HEK293 (cell line): ENCODE results near the gene SNTG2.

ENCODE experiments used
- BCL11A ChIP-seq: fragments of 450-650 bp; formaldehyde crosslinking; IDR thresholded peaks from 2 replicates; pipeline ENCODE4 v1.5.1; 2016; ENCODE audit warnings: low read depth, missing biosample characterization, missing genetic modification characterization
- CTCF ChIP-seq: fragments of 450-650 bp; formaldehyde crosslinking; IDR thresholded peaks from 2 replicates; pipeline ENCODE4 v1.5.1; 2016; ENCODE audit warnings: missing biosample characterization, missing genetic modification characterization
- ZNF274 ChIP-seq, 2 experiments: fragments of 200-500 bp in 1 of 2; fragments of 450-650 bp in 1 of 2; sonication (Bioruptor generic) in 1 of 2; formaldehyde crosslinking in 1 of 2; IDR thresholded peaks; 2 replicates each; pipeline versions ENCODE4 v1.5.1 to v1.6.1; 2014 to 2016; ENCODE audit warnings: borderline replicate concordance in 1 of 2, inconsistent platforms in 1 of 2, low read length in 1 of 2, missing biosample characterization in 1 of 2, missing genetic modification characterization in 1 of 2
- ZNF292 ChIP-seq: fragments of 450-650 bp; formaldehyde crosslinking; IDR thresholded peaks from 2 replicates; pipeline ENCODE4 v1.5.1; 2016; ENCODE audit warnings: low read depth, missing biosample characterization, missing genetic modification characterization, borderline replicate concordance
- ZNF510 ChIP-seq: fragments of 450-650 bp; formaldehyde crosslinking; IDR thresholded peaks from 2 replicates; pipeline ENCODE4 v1.5.1; 2018; ENCODE audit warnings: mild to moderate bottlenecking, missing genetic modification characterization, missing biosample characterization; ENCODE audit not compliant: insufficient replicate concordance
- ZNF792 ChIP-seq: fragments of 450-650 bp; formaldehyde crosslinking; IDR thresholded peaks from 2 replicates; pipeline ENCODE4 v1.5.1; 2016; ENCODE audit warnings: missing biosample characterization, missing genetic modification characterization
- TF ChIP-seq, protein P1 (sequence below): fragments of 450-650 bp; formaldehyde crosslinking; IDR thresholded peaks from 2 replicates; pipeline ENCODE4 v1.5.1; 2016; ENCODE audit warnings: missing biosample characterization, missing genetic modification characterization
- TF ChIP-seq, protein P2 (sequence below): fragments of 450-650 bp; formaldehyde crosslinking; IDR thresholded peaks from 2 replicates; pipeline ENCODE4 v1.5.1; 2016; ENCODE audit warnings: missing biosample characterization, missing genetic modification characterization

DNA sequence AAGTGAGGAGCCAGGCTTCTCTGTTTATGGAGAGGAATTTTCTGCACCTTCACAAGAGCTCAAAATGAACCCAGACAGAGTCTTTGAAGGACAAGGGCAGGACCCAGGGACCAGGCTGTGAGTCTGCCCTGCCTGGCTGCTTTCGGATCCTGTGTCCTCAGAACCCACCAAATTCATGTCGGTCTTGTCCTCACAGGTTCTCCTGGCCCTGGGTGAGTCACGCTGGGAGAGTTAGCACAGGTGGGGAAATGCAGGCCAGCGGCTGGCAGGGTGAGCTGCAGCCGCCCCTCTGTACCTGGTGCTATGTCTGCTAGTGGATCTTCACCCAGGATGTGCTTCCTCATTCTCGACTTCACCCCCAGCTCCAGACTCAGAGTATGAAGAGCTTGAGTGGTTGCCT lies 426.8 kb downstream of the SNTG2 start:
- TF ChIP-seq ZNF274 (IDR thresholded peaks at IDR 0.05; ENCODE audit: low read length) (no peak), ZNF274 (tag by site-specific recombination; IDR thresholded peaks at IDR 0.05; ENCODE audit: borderline replicate concordance) (no peak), ZNF510 (tag by site-specific recombination) (no peak), CTCF (no peak), ZNF792 (no peak), ZNF292 (tag by site-specific recombination) (no peak), BCL11A (tag by site-specific recombination) (no peak)
- TF ChIP-seq, protein P1, sequence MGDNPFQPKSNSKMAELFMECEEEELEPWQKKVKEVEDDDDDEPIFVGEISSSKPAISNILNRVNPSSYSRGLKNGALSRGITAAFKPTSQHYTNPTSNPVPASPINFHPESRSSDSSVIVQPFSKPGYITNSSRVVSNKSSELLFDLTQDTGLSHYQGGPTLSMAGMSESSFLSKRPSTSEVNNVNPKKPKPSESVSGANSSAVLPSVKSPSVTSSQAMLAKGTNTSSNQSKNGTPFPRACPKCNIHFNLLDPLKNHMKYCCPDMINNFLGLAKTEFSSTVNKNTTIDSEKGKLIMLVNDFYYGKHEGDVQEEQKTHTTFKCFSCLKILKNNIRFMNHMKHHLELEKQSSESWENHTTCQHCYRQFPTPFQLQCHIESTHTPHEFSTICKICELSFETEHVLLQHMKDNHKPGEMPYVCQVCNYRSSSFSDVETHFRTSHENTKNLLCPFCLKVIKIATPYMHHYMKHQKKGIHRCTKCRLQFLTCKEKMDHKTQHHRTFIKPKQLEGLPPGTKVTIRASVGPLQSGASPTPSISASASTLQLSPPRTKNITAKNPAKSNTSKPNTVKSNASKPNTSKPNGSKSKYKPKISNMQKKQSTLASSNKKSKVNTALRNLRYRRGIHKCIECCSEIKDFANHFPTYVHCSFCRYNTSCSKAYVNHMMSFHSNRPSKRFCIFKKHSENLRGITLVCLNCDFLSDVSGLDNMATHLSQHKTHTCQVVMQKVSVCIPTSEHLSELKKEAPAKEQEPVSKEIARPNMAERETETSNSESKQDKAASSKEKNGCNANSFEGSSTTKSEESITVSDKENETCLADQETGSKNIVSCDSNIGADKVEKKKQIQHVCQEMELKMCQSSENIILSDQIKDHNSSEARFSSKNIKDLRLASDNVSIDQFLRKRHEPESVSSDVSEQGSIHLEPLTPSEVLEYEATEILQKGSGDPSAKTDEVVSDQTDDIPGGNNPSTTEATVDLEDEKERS (tag by site-specific recombination) = no peak
- TF ChIP-seq, protein P2, sequence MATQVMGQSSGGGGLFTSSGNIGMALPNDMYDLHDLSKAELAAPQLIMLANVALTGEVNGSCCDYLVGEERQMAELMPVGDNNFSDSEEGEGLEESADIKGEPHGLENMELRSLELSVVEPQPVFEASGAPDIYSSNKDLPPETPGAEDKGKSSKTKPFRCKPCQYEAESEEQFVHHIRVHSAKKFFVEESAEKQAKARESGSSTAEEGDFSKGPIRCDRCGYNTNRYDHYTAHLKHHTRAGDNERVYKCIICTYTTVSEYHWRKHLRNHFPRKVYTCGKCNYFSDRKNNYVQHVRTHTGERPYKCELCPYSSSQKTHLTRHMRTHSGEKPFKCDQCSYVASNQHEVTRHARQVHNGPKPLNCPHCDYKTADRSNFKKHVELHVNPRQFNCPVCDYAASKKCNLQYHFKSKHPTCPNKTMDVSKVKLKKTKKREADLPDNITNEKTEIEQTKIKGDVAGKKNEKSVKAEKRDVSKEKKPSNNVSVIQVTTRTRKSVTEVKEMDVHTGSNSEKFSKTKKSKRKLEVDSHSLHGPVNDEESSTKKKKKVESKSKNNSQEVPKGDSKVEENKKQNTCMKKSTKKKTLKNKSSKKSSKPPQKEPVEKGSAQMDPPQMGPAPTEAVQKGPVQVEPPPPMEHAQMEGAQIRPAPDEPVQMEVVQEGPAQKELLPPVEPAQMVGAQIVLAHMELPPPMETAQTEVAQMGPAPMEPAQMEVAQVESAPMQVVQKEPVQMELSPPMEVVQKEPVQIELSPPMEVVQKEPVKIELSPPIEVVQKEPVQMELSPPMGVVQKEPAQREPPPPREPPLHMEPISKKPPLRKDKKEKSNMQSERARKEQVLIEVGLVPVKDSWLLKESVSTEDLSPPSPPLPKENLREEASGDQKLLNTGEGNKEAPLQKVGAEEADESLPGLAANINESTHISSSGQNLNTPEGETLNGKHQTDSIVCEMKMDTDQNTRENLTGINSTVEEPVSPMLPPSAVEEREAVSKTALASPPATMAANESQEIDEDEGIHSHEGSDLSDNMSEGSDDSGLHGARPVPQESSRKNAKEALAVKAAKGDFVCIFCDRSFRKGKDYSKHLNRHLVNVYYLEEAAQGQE (tag by site-specific recombination) = no peak
